ENCODE measurements around the gene MAST2.
A peak's percentile ranks its signal among the peaks of the same experiment; 100 is the strongest.
"Not testable (repeated sequence)": the region's sequence is repeated elsewhere in the genome, so short reads cannot be mapped to it uniquely, and the experiment has no call there.

The MAST2 gene

GRCh38 chr1:46020010-46020409 is 216.6 kb downstream of the MAST2 start:
- no peak for DNase-seq (ENCODE audit: low read depth, low spot score)

GRCh38 chr1:46021046-46021996 is 217.9 kb downstream of the MAST2 start:
- DNase-seq (ENCODE audit: low read depth, low spot score): no peak

GRCh38 chr1:46026531-46026930 is 223.1 kb downstream of the MAST2 start:
- no peak for DNase-seq (ENCODE audit: low read depth, low spot score)

GRCh38 chr1:46027788-46028573 is 224.6 kb downstream of the MAST2 start:
- no peak for DNase-seq (ENCODE audit: low read depth, low spot score)

GRCh38 chr1:46030074-46030870 is 226.9 kb downstream of the MAST2 start:
- no peak for DNase-seq (ENCODE audit: low read depth, low spot score)

GRCh38 chr1:46030876-46031660 is 227.7 kb downstream of the MAST2 start:
- no peak for DNase-seq (ENCODE audit: low read depth, low spot score)

- DNase-seq (ENCODE audit: low read depth, low spot score): no peak
Observed at GRCh38 chr1:46034601-46035516, 231.4 kb downstream of the MAST2 start.

GRCh38 chr1:46036894-46037839 is 233.8 kb downstream of the MAST2 start:
- peak; percentile 95 for DNase-seq (ENCODE audit: low read depth, low spot score)

GRCh38 chr1:46039571-46040052 is 236.2 kb downstream of the MAST2 start:
- DNase-seq (ENCODE audit: low read depth, low spot score): no peak

GRCh38 chr1:46041551-46041950 is 238.1 kb downstream of the MAST2 start:
- no peak for DNase-seq (ENCODE audit: low read depth, low spot score)

- no peak for DNase-seq (ENCODE audit: low read depth, low spot score)
Observed at GRCh38 chr1:46041974-46042373, 238.6 kb downstream of the MAST2 start.

GRCh38 chr1:46043458-46044017 is 240.1 kb downstream of the MAST2 start:
- peak; percentile 94 for DNase-seq (ENCODE audit: low read depth, low spot score)

GRCh38 chr1:46044116-46044515 is 240.7 kb downstream of the MAST2 start:
- DNase-seq (ENCODE audit: low read depth, low spot score): no peak

- no peak for DNase-seq (ENCODE audit: low read depth, low spot score)
Observed at GRCh38 chr1:46053734-46054133, 250.3 kb downstream of the MAST2 start.

- no peak for DNase-seq (ENCODE audit: low read depth, low spot score)
Observed at GRCh38 chr1:46056325-46056724, 252.9 kb downstream of the MAST2 start.

- not testable (repeated sequence) for DNase-seq (ENCODE audit: low read depth, low spot score)
Observed at GRCh38 chr1:46057215-46057614, 253.8 kb downstream of the MAST2 start.

GRCh38 chr1:46057781-46058180 is 254.4 kb downstream of the MAST2 start:
- DNase-seq (ENCODE audit: low read depth, low spot score): peak; percentile 27

- DNase-seq (ENCODE audit: low read depth, low spot score): no peak
Observed at GRCh38 chr1:46058936-46059335, 255.5 kb downstream of the MAST2 start.

Measured in ELF-1 (cell line).